Neural progenitor cell (in vitro differentiated cells): ENCODE results near the gene TBC1D9B.

Experiments
- CTCF ChIP-seq: fragments of 200-600 bp; sonication (generic); IDR thresholded peaks from 2 replicates; pipeline ENCODE4 v1.5.1; 2017; ENCODE audit warnings: antibody characterized with exemption, mild to moderate bottlenecking
- EZH2 ChIP-seq: fragments of 200-600 bp; sonication (generic); IDR thresholded peaks from 2 replicates; pipeline ENCODE4 v1.6.1; 2017; ENCODE audit warnings: antibody characterized with exemption, mild to moderate bottlenecking, moderate library complexity

DNA sequence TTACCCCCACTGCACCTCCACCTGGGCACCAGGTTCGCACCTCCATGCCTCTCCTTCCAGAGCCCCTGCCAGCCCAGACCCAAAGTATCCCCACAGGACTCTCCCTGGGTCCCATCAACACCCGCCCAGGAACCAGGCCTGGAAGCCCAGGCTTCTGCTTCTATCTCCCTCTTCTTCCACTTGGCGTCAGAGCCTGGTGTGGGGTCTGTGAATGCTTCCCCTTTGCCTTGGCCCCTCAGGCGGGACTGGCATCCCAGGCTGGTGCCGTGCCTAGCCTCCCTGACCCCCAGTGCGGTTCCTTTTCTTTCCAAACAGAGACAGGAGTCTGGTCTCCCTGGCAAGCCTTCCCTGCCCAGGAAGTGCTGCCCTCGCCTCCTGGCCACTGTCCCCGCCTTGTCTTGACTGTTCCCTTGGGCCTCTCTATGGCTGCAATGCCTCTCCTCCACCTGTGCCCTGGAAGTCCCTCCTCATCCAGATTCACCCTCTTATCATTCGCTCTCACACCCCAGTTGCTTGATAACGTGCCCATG, 7.8 kb upstream of the TBC1D9B start:
- TF ChIP-seq EZH2 = no peak
- TF ChIP-seq CTCF = no peak
